HepG2 (cell line): ENCODE measurements around the gene KIAA0232. TPM values are rescaled to one million over a fixed set of nuclear protein-coding genes. Genes with fewer than 3 reads are reported as not detected.
A peak's percentile ranks its signal among the peaks of the same experiment; 100 is the strongest.

Experiments
- AKAP8 ChIP-seq: sonication (generic); formaldehyde crosslinking; IDR thresholded peaks from 2 replicates; pipeline ENCODE4 v1.5.1; 2020; ENCODE audit warnings: mild to moderate bottlenecking, missing genetic modification reagents
- ATF1 ChIP-seq: IDR thresholded peaks from 2 replicates; pipeline ENCODE4 v1.6.1; 2016; ENCODE audit warnings: mild to moderate bottlenecking, control low read depth
- ATF7 ChIP-seq, 2 experiments: fragments of 450-650 bp in 1 of 2; sonication (generic) in 1 of 2; formaldehyde crosslinking in 1 of 2; IDR thresholded peaks; 2 replicates each; pipeline versions ENCODE4 v1.4.0 to v1.6.1; 2016 to 2020; ENCODE audit warnings: antibody characterized with exemption in 1 of 2, mild to moderate bottlenecking in 1 of 2, missing genetic modification reagents in 1 of 2
- FOXP4 ChIP-seq: sonication (generic); formaldehyde crosslinking; IDR thresholded peaks from 2 replicates; pipeline ENCODE4 v1.4.0; 2020; ENCODE audit warnings: missing genetic modification reagents
- GABPB1 ChIP-seq: IDR thresholded peaks from 2 replicates; pipeline ENCODE4 v1.6.1; 2016; ENCODE audit warnings: mild to moderate bottlenecking, missing genetic modification reagents, moderate library complexity, missing compliant biosample characterization
- GLI4 ChIP-seq: sonication (generic); formaldehyde crosslinking; IDR thresholded peaks from 2 replicates; pipeline ENCODE4 v1.5.1; 2020; ENCODE audit warnings: missing genetic modification reagents, mild to moderate bottlenecking, moderate library complexity, borderline replicate concordance
- MZF1 ChIP-seq: sonication (generic); formaldehyde crosslinking; IDR thresholded peaks from 2 replicates; pipeline ENCODE4 v1.8.1; 2023; ENCODE audit warnings: mild to moderate bottlenecking, missing genetic modification reagents, borderline replicate concordance
- NCOR1 ChIP-seq: fragments of 200-600 bp; sonication (generic); IDR thresholded peaks from 2 replicates; pipeline ENCODE4 v1.7.0; 2017; ENCODE audit warnings: antibody characterized with exemption, low read length, borderline replicate concordance
- NFE2 ChIP-seq: sonication (generic); formaldehyde crosslinking; IDR thresholded peaks from 2 replicates; pipeline ENCODE4 v1.4.0; 2020; ENCODE audit warnings: missing genetic modification reagents
- NFE2L1 ChIP-seq: sonication (generic); formaldehyde crosslinking; IDR thresholded peaks from 2 replicates; pipeline ENCODE4 v1.4.0; 2020; ENCODE audit warnings: missing genetic modification reagents, mild to moderate bottlenecking, borderline replicate concordance
- NFYC ChIP-seq: IDR thresholded peaks from 2 replicates; pipeline ENCODE4 v1.6.1; 2016; ENCODE audit warnings: missing genetic modification reagents, missing compliant biosample characterization
- RFX1 ChIP-seq: fragments of 450-650 bp; IDR thresholded peaks from 2 replicates; pipeline ENCODE4 v1.6.1; 2017
- RORA ChIP-seq: sonication (generic); formaldehyde crosslinking; IDR thresholded peaks from 2 replicates; pipeline ENCODE4 v1.5.0; 2020; ENCODE audit warnings: mild to moderate bottlenecking, missing genetic modification reagents, moderate library complexity
- SALL1 ChIP-seq: sonication (generic); formaldehyde crosslinking; IDR thresholded peaks from 2 replicates; pipeline ENCODE4 v1.8.0; 2022; ENCODE audit warnings: mild to moderate bottlenecking, missing genetic modification reagents
- ZBTB20 ChIP-seq: sonication (generic); formaldehyde crosslinking; IDR thresholded peaks from 2 replicates; pipeline ENCODE4 v1.8.1; 2023; ENCODE audit warnings: missing genetic modification reagents, low read depth, mild to moderate bottlenecking, borderline replicate concordance
- ZBTB38 ChIP-seq: sonication (generic); formaldehyde crosslinking; IDR thresholded peaks from 2 replicates; pipeline ENCODE4 v1.5.1; 2020; ENCODE audit warnings: mild to moderate bottlenecking, missing genetic modification reagents
- ZBTB4 ChIP-seq: sonication (generic); formaldehyde crosslinking; IDR thresholded peaks from 2 replicates; pipeline ENCODE4 v1.4.0; 2020; ENCODE audit warnings: missing genetic modification reagents, mild to moderate bottlenecking, borderline replicate concordance
- ZBTB7B ChIP-seq: sonication (generic); formaldehyde crosslinking; IDR thresholded peaks from 2 replicates; pipeline ENCODE4 v1.4.0; 2020; ENCODE audit warnings: missing genetic modification reagents
- ZFP82 ChIP-seq: sonication (generic); formaldehyde crosslinking; IDR thresholded peaks from 2 replicates; pipeline ENCODE4 v1.5.1; 2020; ENCODE audit warnings: mild to moderate bottlenecking, missing genetic modification reagents, borderline replicate concordance
- ZKSCAN1 ChIP-seq: fragments of 150-350 bp; IDR thresholded peaks from 2 replicates; pipeline ENCODE4 v1.6.1; 2014; ENCODE audit warnings: low read length
- ZNF530 ChIP-seq: sonication (generic); formaldehyde crosslinking; IDR thresholded peaks from 2 replicates; pipeline ENCODE4 v1.5.0; 2020; ENCODE audit warnings: low read depth, mild to moderate bottlenecking, missing genetic modification reagents
- ZNF572 ChIP-seq: sonication (generic); formaldehyde crosslinking; IDR thresholded peaks from 2 replicates; pipeline ENCODE4 v1.5.1; 2020; ENCODE audit warnings: mild to moderate bottlenecking, missing genetic modification reagents
- ZNF616 ChIP-seq: sonication (generic); formaldehyde crosslinking; IDR thresholded peaks from 2 replicates; pipeline ENCODE4 v1.5.0; 2020; ENCODE audit warnings: low read depth, mild to moderate bottlenecking, missing genetic modification reagents
- ZNF644 ChIP-seq: IDR thresholded peaks from 2 replicates; pipeline ENCODE4 v1.6.1; 2016; ENCODE audit warnings: low read depth
- ZNF766 ChIP-seq: sonication (generic); formaldehyde crosslinking; IDR thresholded peaks from 2 replicates; pipeline ENCODE4 v1.5.0; 2020; ENCODE audit warnings: missing genetic modification reagents, borderline replicate concordance
- ZNF839 ChIP-seq: sonication (generic); formaldehyde crosslinking; IDR thresholded peaks from 2 replicates; pipeline ENCODE4 v1.4.0; 2020; ENCODE audit warnings: missing genetic modification reagents, mild to moderate bottlenecking, borderline replicate concordance
- polyA plus RNA-seq, 8 experiments: library from polyadenylated mRNA; depleted of rRNA in 3 of 8; stranded (reverse) in 7 of 8; unstranded in 1 of 8; fragments of >200 nt; fragmentation: Illumina TruSeq in 4 of 8; extraction: Trizol in 4 of 8; gene quantifications; 2 replicates each; pipeline versions ENCODE4 v1.2.1 to v1.2.3, GENCODE V29; 2011 to 2016; ENCODE audit warnings: low read depth in 4 of 8, missing spikeins in 1 of 8, mixed read lengths in 1 of 8; ENCODE audit not compliant: insufficient read depth in 1 of 8
- total RNA-seq, 5 experiments: library from RNA; depleted of rRNA; stranded (reverse); fragments of >200 nt; fragmentation: Illumina TruSeq; extraction: Trizol; gene quantifications; 2 replicates each; pipeline ENCODE4 v1.2.3, GENCODE V29; 2016; ENCODE audit warnings: low read depth in 1 of 5

Gene KIAA0232
- total and polyA plus RNA-seq, 2 of the 13 experiments (the other 11 are each of a cell fraction or from before 2014, with no cell fraction given): 7.8 to 17.1 TPM

DNA sequence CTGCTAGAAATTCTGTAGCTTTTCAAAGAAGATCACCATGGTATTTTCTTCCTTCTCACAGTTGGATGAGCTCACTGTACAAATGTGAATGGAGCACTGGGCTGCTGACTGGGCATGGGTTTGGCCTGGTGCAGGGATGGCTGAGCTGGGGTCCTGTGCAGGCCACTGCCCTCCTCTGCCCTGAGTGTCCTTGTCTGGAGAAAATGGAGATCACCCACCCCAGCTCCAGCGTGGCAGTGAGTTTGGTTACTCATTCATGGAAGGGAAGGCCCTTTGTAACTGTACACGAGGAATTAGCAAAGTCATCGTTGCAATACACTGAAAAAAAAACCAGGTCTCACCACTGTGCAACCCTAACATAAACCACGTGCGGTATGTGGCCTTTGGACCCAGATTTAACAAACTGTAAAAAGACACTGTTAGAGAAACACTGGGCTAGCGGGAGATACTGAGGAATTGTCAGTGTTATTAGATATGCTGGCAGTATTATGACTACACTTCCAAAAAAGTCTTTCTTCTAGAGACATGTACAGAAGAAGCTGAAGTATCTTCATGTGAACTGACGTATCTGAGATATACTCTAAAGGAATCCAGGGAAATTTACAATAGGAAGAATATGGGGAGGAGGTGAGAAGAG lies 111.0 kb downstream of the KIAA0232 start (continued):
- peak; percentile 84 for TF ChIP-seq ZNF644 (CRISPR knock-in tag)
- no peak for TF ChIP-seq ZBTB4
- TF ChIP-seq ZBTB38 (CRISPR knock-in tag): no peak
- no peak for TF ChIP-seq RFX1
- TF ChIP-seq ATF1 (CRISPR knock-in tag): peak; percentile 72
- TF ChIP-seq ZKSCAN1: no peak
- TF ChIP-seq GLI4 (CRISPR knock-in tag): no peak
- peak; percentile 99 for TF ChIP-seq ZFP82 (CRISPR knock-in tag)
- TF ChIP-seq NCOR1: peak; percentile 96
- TF ChIP-seq ZNF572 (CRISPR knock-in tag): no peak
- TF ChIP-seq ZNF766 (CRISPR knock-in tag): no peak; the same call in 1 of the 2 replicates
- TF ChIP-seq ZBTB20: peak; percentile 70; the same call in 1 of the 2 replicates
- no peak for TF ChIP-seq ZNF530
- TF ChIP-seq ZNF616 (CRISPR knock-in tag): no peak
- peak; percentile 94 for TF ChIP-seq SALL1
- TF ChIP-seq FOXP4 (CRISPR knock-in tag): peak; percentile 91
- TF ChIP-seq NFE2 (CRISPR knock-in tag): peak; percentile 98
- TF ChIP-seq AKAP8 (CRISPR knock-in tag): no peak
- TF ChIP-seq ZNF839 (CRISPR knock-in tag): no peak
- TF ChIP-seq ATF7 (IDR thresholded peaks at IDR 0.05): no peak
- TF ChIP-seq ATF7 (CRISPR knock-in tag; IDR thresholded peaks at IDR 0.05): peak; percentile 40; the same call in 1 of the 2 replicates
- peak; percentile 77; the same call in 1 of the 2 replicates for TF ChIP-seq ZBTB7B (CRISPR knock-in tag)
- TF ChIP-seq NFYC (CRISPR knock-in tag): 0 out of 2 replicates have a peak, but pooled peaks have one; percentile 34
- TF ChIP-seq RORA: no peak
- peak; percentile 96 for TF ChIP-seq NFE2L1 (CRISPR knock-in tag)
- peak; percentile 27; the same call in 1 of the 2 replicates for TF ChIP-seq GABPB1
- TF ChIP-seq MZF1: no peak
